Pancreas (tissue), 10 donors: ENCODE results near the gene TRAF2. TPM values are rescaled to one million over a fixed set of nuclear protein-coding genes. Genes with fewer than 3 reads are reported as not detected.

Experiments used
- ATAC-seq, 4 donors: fragments of 200-7000 bp; cut with Tn5 transposase; one replicate each; pipeline versions ENCODE4 v1.8.0 to v1.9.1; 2020; ENCODE audit warnings: mild to moderate bottlenecking in 4 of 4, moderate library complexity in 4 of 4
- DNase-seq, 6 donors: peaks; one replicate each; pipeline ENCODE4 v3.0.0-alpha.2; 2020
- FAIRE-seq: peaks from 2 replicates; lab custom pipeline; 2012; peaks lifted over from hg19 to GRCh38; lab: Jason Lieb, UNC
- H3K27ac ChIP-seq, 4 donors: fragments of 200-600 bp; sonication (generic); 1 replicate in 3 of 4; 2 replicates in 1 of 4; pipeline versions ENCODE4 v1.5.0 to v1.8.0; 2020
- H3K27me3 ChIP-seq, 4 donors: fragments of 200-600 bp; one replicate each; pipeline ENCODE4 v1.8.0; 2021
- H3K36me3 ChIP-seq, 3 donors: fragments of 200-600 bp; sonication (generic) in 1 of 3; one replicate each; pipeline versions ENCODE4 v1.5.0 to v1.8.0; 2020 to 2021
- H3K4me1 ChIP-seq, 3 donors: fragments of 200-600 bp; one replicate each; pipeline ENCODE4 v1.8.0; 2021
- H3K4me3 ChIP-seq, 4 donors: fragments of 200-600 bp; sonication (generic) in 2 of 4; one replicate each; pipeline versions ENCODE4 v1.5.0 to v1.8.0; 2020 to 2021
- H3K9me3 ChIP-seq, 4 donors: fragments of 200-600 bp; one replicate each; pipeline ENCODE4 v1.8.0; 2021
- CTCF ChIP-seq, 4 donors: fragments of 200-600 bp; sonication (generic) in 3 of 4; IDR thresholded peaks; one replicate each; pipeline versions ENCODE4 v1.5.0 to v1.8.0; 2021; ENCODE audit warnings: antibody characterized with exemption in 4 of 4
- WGBS, 2 donors: extraction: QIAGEN DNeasy Blood & Tissue Kit; methylation state at CpG; one replicate each; pipeline ENCODE4 v1.1.7; 2013; 5-methylcytosine and 5-hydroxymethylcytosine counted together
- intact Hi-C, 3 donors: fragments of 100-400 bp; cut with DNase I; formaldehyde crosslinking; loops; one replicate each; pipeline versions ENCODE4 v1.11.1 to v1.14.2; 2022
- polyA plus RNA-seq, 2 donors: library from polyadenylated mRNA; stranded (reverse); fragments of 200-250 nt; gene quantifications; one replicate each; pipeline ENCODE4 v1.2.3, GENCODE V29; 2013
- total RNA-seq, 6 donors: library from RNA; stranded (reverse); fragmentation: NEBNext Ultra II Directional in 4 of 6; extraction: Animal tissue kit (Norgen Biotek cat#: 25700) in 4 of 6; gene quantifications; one replicate each; pipeline versions ENCODE4 v1.2.1 to v1.2.4, GENCODE V29; 2021 to 2023
- donor health status: healthy with polysubstance abuse.
- donor health status: DM: no; HTN: no; CAD: no; lungs with moderate emphysema.
- donor health status: DM: no; HTN: no; CAD: no.
- donor health status: control.
- donor health status: control.
- donor health status: Bipolar disorder and iron deficiency.
- donor health status: DM: yes; HTN: yes; CAD: no.
- donor health status: DM: no; HTN: no; CAD: no.
- donor health status: DM: no; HTN: no; CAD: no.
- donor health status: DM: yes; HTN: yes; CAD: no.

TRAF2 gene
- total and polyA plus RNA-seq, 8 donors, result 4.8 to 14.4 (median 8.2) TPM

DNA sequence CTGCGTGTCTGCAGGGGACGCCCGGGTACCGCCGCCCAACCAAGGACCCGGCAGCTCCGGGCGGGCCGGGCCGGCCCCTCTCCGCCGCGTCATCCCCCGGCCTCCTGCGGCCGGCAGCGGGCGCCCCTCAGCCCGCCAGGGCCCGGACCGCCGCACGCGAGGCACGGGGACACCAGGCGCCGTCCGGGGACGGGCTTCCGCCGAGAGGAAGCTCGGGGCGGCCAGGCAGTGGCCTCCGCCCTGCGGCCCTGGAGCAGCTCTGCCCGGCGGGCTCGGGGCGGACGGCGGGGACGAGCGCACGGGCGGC, 57.8 kb downstream of the TRAF2 start:
- Histone ChIP-seq H3K36me3 (peaks cover 7 to 31% (median 25%) of the 10 kb centered on the region in 3 donors), H3K4me3 (peak overlapping the region; percentile 85 to 92 (median 88)), H3K9me3 (no peaks in the 10 kb centered on the region), H3K27ac (peak overlapping the region; percentile 35 to 75 (median 69)), H3K27me3 (no peaks in the 10 kb centered on the region), H3K4me1 (peaks cover 0 to 8% (median 0%) of the 10 kb centered on the region in 3 donors)
- no peak for TF ChIP-seq CTCF (IDR thresholded peaks at IDR 0.05)
- WGBS, 2 donors, result 0% methylated on average over 34 to 45 of the region's 45 CpGs
- intact Hi-C loops, result loop anchor here in 1 of 3 donors (10.0 kb wide), 2 partner anchors 99 to 149 kb away; partner anchors contain the start of genes AJM1, CCDC183, PHPT1 and TMEM141
- ATAC-seq (peak; percentile 15 to 52 (median 28)), FAIRE-seq (no peak), DNase-seq (peak in 1 of 6 donors; percentile 87)

- FAIRE-seq (no peak), ATAC-seq (peak; percentile 87 to 88 (median 87)), DNase-seq (peak; percentile 92 to 99 (median 97))
- H3K27ac ChIP-seq, result peak within 1 kb of the TSS; percentile 35 to 75 (median 69)
- intact Hi-C loops, result loop anchor here in 1 of 3 donors (5.0 to 10.0 kb wide), 3 partner anchors 93 to 150 kb away; partner anchors contain the start of genes AJM1, CCDC183, PHPT1 and TMEM141
- H3K27me3 ChIP-seq, result no peaks in the 10 kb centered on the region
- 2 to 4% methylated on average over 44 to 74 of the region's 74 CpGs for WGBS, 2 donors
- peak; percentile 98 to 100 (median 99) for TF ChIP-seq CTCF (IDR thresholded peaks at IDR 0.05)
- H3K4me3 ChIP-seq, result peak within 1 kb of the TSS; percentile 85 to 92 (median 88)
- no peaks in the 10 kb centered on the region for H3K9me3 ChIP-seq
- H3K36me3 ChIP-seq, result peaks cover 7 to 30% (median 25%) of the 10 kb centered on the region in 3 donors
- H3K4me1 ChIP-seq, result peaks cover 0 to 10% (median 0%) of the 10 kb centered on the region in 3 donors
Measured at GRCh38 chr9:136944519-136945332, 58.4 kb downstream of the TRAF2 start, which contains the start of the genes C8G and FBXW5. Gene C8G, plus strand, starts transcription at chr9:136945243. Its CDS starts 78 bp downstream, at chr9:136945321. Gene FBXW5, minus strand, starts transcription at chr9:136944738. Its CDS starts 655 bp downstream, at chr9:136944083.

DNA sequence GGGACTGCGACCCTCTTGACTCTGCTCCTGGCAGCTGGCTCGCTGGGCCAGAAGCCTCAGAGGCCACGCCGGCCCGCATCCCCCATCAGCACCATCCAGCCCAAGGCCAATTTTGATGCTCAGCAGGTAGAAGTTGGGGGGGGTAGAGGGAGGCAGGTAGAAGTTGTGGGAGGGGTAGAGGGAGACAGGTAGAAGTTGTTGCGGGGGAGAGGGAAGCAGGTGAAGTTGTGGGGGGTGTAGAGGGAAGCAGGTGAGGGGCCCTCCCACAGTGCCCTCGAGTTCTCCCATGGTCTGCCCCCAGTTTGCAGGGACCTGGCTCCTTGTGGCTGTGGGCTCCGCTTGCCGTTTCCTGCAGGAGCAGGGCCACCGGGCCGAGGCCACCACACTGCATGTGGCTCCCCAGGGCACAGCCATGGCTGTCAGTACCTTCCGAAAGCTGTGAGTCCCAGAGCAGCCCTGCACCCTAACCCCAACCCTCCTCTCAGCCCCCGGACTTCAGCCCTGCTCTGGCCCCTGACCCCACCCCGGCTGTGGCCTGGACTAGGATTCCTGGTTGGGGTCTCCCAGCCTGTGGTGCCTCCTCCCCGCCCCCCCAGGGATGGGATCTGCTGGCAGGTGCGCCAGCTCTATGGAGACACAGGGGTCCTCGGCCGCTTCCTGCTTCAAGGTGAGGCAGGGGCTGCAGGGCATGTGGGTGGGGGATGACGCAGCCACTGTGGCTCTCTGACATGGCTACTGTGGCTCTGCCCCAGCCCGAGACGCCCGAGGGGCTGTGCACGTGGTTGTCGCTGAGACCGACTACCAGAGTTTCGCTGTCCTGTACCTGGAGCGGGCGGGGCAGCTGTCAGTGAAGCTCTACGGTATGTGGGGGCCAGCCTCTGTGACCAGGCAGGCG, 59.3 kb downstream of the TRAF2 start:
- 88 to 89% methylated on average over 28 to 30 of the region's 30 CpGs for WGBS, 2 donors
- H3K9me3 ChIP-seq, result no peaks in the 10 kb centered on the region
- DNase-seq (peak in 4 of 6 donors; percentile 37 to 85 (median 57)), FAIRE-seq (no peak), ATAC-seq (no peak)
- no peak overlapping the region for H3K27ac ChIP-seq
- no peak for TF ChIP-seq CTCF (IDR thresholded peaks at IDR 0.05)
- peaks cover 7 to 22% (median 21%) of the 10 kb centered on the region in 3 donors for H3K36me3 ChIP-seq
- H3K4me1 ChIP-seq, result peaks cover 0 to 14% (median 0%) of the 10 kb centered on the region in 3 donors
- intact Hi-C loops, result loop anchor here in 1 of 3 donors (5.0 to 10.0 kb wide), 3 partner anchors 92 to 151 kb away; partner anchors contain the start of genes AJM1, CCDC183, PHPT1 and TMEM141
- H3K27me3 ChIP-seq, result no peaks in the 10 kb centered on the region
- H3K4me3 ChIP-seq, result no peak overlapping the region

- no peak overlapping the region for H3K27ac ChIP-seq
- H3K4me3 ChIP-seq, result no peak overlapping the region
- no peaks in the 10 kb centered on the region for H3K9me3 ChIP-seq
- WGBS, 2 donors, result 77 to 79% methylated on average over 26 to 27 of the region's 27 CpGs
- H3K27me3 ChIP-seq, result no peaks in the 10 kb centered on the region
- peaks cover 0 to 18% (median 0%) of the 10 kb centered on the region in 3 donors for H3K4me1 ChIP-seq
- H3K36me3 ChIP-seq, result peaks cover 3 to 13% (median 12%) of the 10 kb centered on the region in 3 donors
- TF ChIP-seq CTCF (IDR thresholded peaks at IDR 0.05), result no peak
- no peak for FAIRE-seq
- no peak for ATAC-seq
- DNase-seq, result peak in 2 of 6 donors; percentile 55 to 85
- intact Hi-C loops, result loop anchor here in 1 of 3 donors (5.0 to 10.0 kb wide), 3 partner anchors 91 to 152 kb away; partner anchors contain the start of genes AJM1, CCDC183, PHPT1 and TMEM141
Measured at GRCh38 chr9:136946228-136947027, 60.1 kb downstream of the TRAF2 start.
